Stimulated activated CD4-positive, alpha-beta T cell treated with anti-CD3 and anti-CD28 coated beads, Interleukin-4, amount 100 ng/mL, for 1 hour (primary cell): ENCODE results near the gene ZNF512B.
A peak's percentile ranks its signal among the peaks of the same experiment; 100 is the strongest.

Experiments used
- DNase-seq: peaks from one replicate; pipeline ENCODE4 v3.0.0-alpha.2; 2020

The ZNF512B gene

GRCh38 chr20:63947638-63948456, 21.9 kb downstream of the ZNF512B start:
- no peak for DNase-seq

GRCh38 chr20:63946986-63947637, 22.6 kb downstream of the ZNF512B start:
- DNase-seq: no peak

- DNase-seq: no peak
These were observed 23.5 kb downstream of the ZNF512B start for GRCh38 chr20:63945921-63946920.

- no peak for DNase-seq
These were observed 24.6 kb downstream of the ZNF512B start for GRCh38 chr20:63945031-63945658.

- no peak for DNase-seq
These were observed 25.4 kb downstream of the ZNF512B start for GRCh38 chr20:63944078-63944941.

GRCh38 chr20:63943808-63944077, 26.0 kb downstream of the ZNF512B start:
- DNase-seq: no peak

- DNase-seq: no peak
These were observed 26.5 kb downstream of the ZNF512B start for GRCh38 chr20:63942969-63943807.

GRCh38 chr20:63942250-63942951, 27.3 kb downstream of the ZNF512B start:
- no peak for DNase-seq

- peak; percentile 51 for DNase-seq
These were observed 28.2 kb downstream of the ZNF512B start for GRCh38 chr20:63941282-63942081.

- DNase-seq: no peak
These were observed 29.1 kb downstream of the ZNF512B start for GRCh38 chr20:63940472-63941266.

- no peak for DNase-seq
These were observed 29.7 kb downstream of the ZNF512B start for GRCh38 chr20:63940071-63940471.

- DNase-seq: no peak
These were observed 30.4 kb downstream of the ZNF512B start for GRCh38 chr20:63939061-63939935.

GRCh38 chr20:63937596-63937995, 32.1 kb downstream of the ZNF512B start:
- DNase-seq: no peak

GRCh38 chr20:63935447-63935846, 34.3 kb downstream of the ZNF512B start:
- no peak for DNase-seq

GRCh38 chr20:63934271-63935068, 35.3 kb downstream of the ZNF512B start:
- DNase-seq: no peak

- no peak for DNase-seq
These were observed 36.1 kb downstream of the ZNF512B start for GRCh38 chr20:63933646-63934045.
